Measurements from ENCODE around the gene ABHD2. TPM values are rescaled to one million over a fixed set of nuclear protein-coding genes. Genes with fewer than 3 reads are reported as not detected.

The ABHD2 gene
- total RNA-seq, 1 experiment from 2014 or later: 15.6 TPM

GRCh38 chr15:89095073-89095472 is 6.8 kb downstream of the ABHD2 start:
- peaks cover 12 to 42% of the 10 kb centered on the region in 2 experiments for H3K4me1 Mint-ChIP-seq
- H2BK20ac ChIP-seq (ENCODE audit: low read depth, low read length, poor library complexity, severe bottlenecking): no peak overlapping the region
- H3T11ph ChIP-seq (ENCODE audit: low read length): no peak overlapping the region
- H3K27ac ChIP-seq (ENCODE audit: insufficient read length, low read depth, low read length): no peak overlapping the region
- no peaks in the 10 kb centered on the region for H3K9me3 ChIP-seq (ENCODE audit: control insufficient read depth, low read depth, low read length)
- no peak overlapping the region for H3K14ac ChIP-seq (ENCODE audit: insufficient read depth, low read length)
- H2BK15ac ChIP-seq (ENCODE audit: low read depth, low read length): no peak overlapping the region
- H3K27me3 ChIP-seq (ENCODE audit: insufficient read depth, low read length): no peaks in the 10 kb centered on the region
- TF ChIP-seq, protein P1, sequence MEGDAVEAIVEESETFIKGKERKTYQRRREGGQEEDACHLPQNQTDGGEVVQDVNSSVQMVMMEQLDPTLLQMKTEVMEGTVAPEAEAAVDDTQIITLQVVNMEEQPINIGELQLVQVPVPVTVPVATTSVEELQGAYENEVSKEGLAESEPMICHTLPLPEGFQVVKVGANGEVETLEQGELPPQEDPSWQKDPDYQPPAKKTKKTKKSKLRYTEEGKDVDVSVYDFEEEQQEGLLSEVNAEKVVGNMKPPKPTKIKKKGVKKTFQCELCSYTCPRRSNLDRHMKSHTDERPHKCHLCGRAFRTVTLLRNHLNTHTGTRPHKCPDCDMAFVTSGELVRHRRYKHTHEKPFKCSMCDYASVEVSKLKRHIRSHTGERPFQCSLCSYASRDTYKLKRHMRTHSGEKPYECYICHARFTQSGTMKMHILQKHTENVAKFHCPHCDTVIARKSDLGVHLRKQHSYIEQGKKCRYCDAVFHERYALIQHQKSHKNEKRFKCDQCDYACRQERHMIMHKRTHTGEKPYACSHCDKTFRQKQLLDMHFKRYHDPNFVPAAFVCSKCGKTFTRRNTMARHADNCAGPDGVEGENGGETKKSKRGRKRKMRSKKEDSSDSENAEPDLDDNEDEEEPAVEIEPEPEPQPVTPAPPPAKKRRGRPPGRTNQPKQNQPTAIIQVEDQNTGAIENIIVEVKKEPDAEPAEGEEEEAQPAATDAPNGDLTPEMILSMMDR (conservative IDR thresholded peaks at IDR 0.05): no peak
- no peak overlapping the region for H2AK5ac ChIP-seq (ENCODE audit: insufficient read length, low read length)
- peaks cover 0 to 2% (median 0%) of the 10 kb centered on the region in 3 experiments; a peak in 1 of 7 replicates for H3K36me3 Mint-ChIP-seq (ENCODE audit: insufficient read depth in 1 of 3, low read depth in 3 of 3)
- H2BK120ac ChIP-seq (ENCODE audit: low read depth, low read length, poor library complexity, severe bottlenecking): no peak overlapping the region
- no peak overlapping the region for H3K23ac ChIP-seq (ENCODE audit: insufficient read length, low read depth, low read length)
- H4K5ac ChIP-seq (ENCODE audit: insufficient read length, low read depth, low read length): no peak overlapping the region
- no peak overlapping the region for H4K8ac ChIP-seq (replicated peaks; ENCODE audit: insufficient read length, low read depth, low read length)
- no peak overlapping the region for H2BK12ac ChIP-seq (ENCODE audit: insufficient read length, low read depth, low read length)
- H3K27me3 Mint-ChIP-seq (ENCODE audit: low read depth): no peaks in the 10 kb centered on the region
- DNase-seq: no peak
- no peaks in the 10 kb centered on the region for H3K23me2 ChIP-seq (ENCODE audit: insufficient read length, low read depth, low read length, poor library complexity, severe bottlenecking)
- WGBS (ENCODE audit: extremely low coverage, insufficient read length, low lambda C conversion rate): no CpG with 5 or more reads among the region's 5 CpGs
- no peak overlapping the region for H3K56ac ChIP-seq (ENCODE audit: insufficient read length, low read depth, low read length)
- H3K79me2 ChIP-seq (ENCODE audit: insufficient read depth, low read length): no peaks in the 10 kb centered on the region; the same call in 1 of the 2 replicates
- H2AFZ ChIP-seq (ENCODE audit: low read length): no peak overlapping the region
- H3K18ac ChIP-seq (ENCODE audit: insufficient read length, low read depth, low read length): no peak overlapping the region
- H3K4ac ChIP-seq (ENCODE audit: low read depth, low read length): no peak overlapping the region
- H4K91ac ChIP-seq (ENCODE audit: insufficient read length, low read depth, low read length): no peak overlapping the region
- H3K27ac Mint-ChIP-seq: no peak overlapping the region
- H3K9ac ChIP-seq (ENCODE audit: extremely low read depth, insufficient read length, low read length): no peak overlapping the region
- H3K4me2 ChIP-seq (ENCODE audit: insufficient read depth, insufficient read length, low read length): no peak overlapping the region
- no peak overlapping the region for H3K4me3 Mint-ChIP-seq
- H3K9me3 Mint-ChIP-seq: no peaks in the 10 kb centered on the region
- H2BK5ac ChIP-seq (ENCODE audit: insufficient read length, low read length): no peak overlapping the region
- no peaks in the 10 kb centered on the region for H4K20me1 ChIP-seq (ENCODE audit: control insufficient read depth, insufficient read depth, insufficient read length)
- no peaks in the 10 kb centered on the region for H3K79me1 ChIP-seq (ENCODE audit: insufficient read depth, low read depth, low read length, poor library complexity, severe bottlenecking)
- H3K4me1 ChIP-seq (ENCODE audit: insufficient read depth, low read length): peaks cover 9% of the 10 kb centered on the region
